Loucy (cell line): ENCODE measurements around the gene CBLC.

ENCODE experiments used
- H2AFZ ChIP-seq: fragments of 200-600 bp; sonication (generic); 2 replicates; pipeline ENCODE4 v1.6.0; 2016; ENCODE audit warnings: antibody characterized with exemption, mild to moderate bottlenecking, low read length, moderate library complexity
- H3F3A ChIP-seq: fragments of 200-600 bp; 2 replicates; pipeline ENCODE4 v1.6.0; 2016; ENCODE audit warnings: antibody characterized with exemption, low read depth, mild to moderate bottlenecking
- H3K27me3 ChIP-seq: fragments of 200-600 bp; sonication (generic); 2 replicates; pipeline ENCODE4 v1.6.1; 2014; ENCODE audit warnings: low read length, mild to moderate bottlenecking; ENCODE audit not compliant: insufficient read depth, poor library complexity, severe bottlenecking
- H3K36me3 ChIP-seq: fragments of 200-600 bp; sonication (generic); 2 replicates; pipeline ENCODE4 v1.6.1; 2016; ENCODE audit warnings: low read length; ENCODE audit not compliant: insufficient read depth
- H3K4me1 ChIP-seq: fragments of 200-600 bp; sonication (generic); 2 replicates; pipeline ENCODE4 v1.5.1; 2014; ENCODE audit warnings: low read length, mild to moderate bottlenecking; ENCODE audit not compliant: insufficient read depth, poor library complexity, severe bottlenecking
- H3K4me2 ChIP-seq: fragments of 200-600 bp; sonication (generic); 2 replicates; pipeline ENCODE4 v1.6.0; 2014; ENCODE audit warnings: antibody characterized with exemption, low read length, low read depth, mild to moderate bottlenecking; ENCODE audit not compliant: poor library complexity, severe bottlenecking
- H3K4me3 ChIP-seq: fragments of 200-600 bp; sonication (generic); 2 replicates; pipeline ENCODE4 v1.5.1; 2014; ENCODE audit warnings: low read length, mild to moderate bottlenecking, mixed read lengths; ENCODE audit not compliant: poor library complexity, severe bottlenecking
- H3K79me2 ChIP-seq: fragments of 200-600 bp; sonication (generic); 2 replicates; pipeline ENCODE4 v1.6.1; 2014; ENCODE audit warnings: low read length; ENCODE audit not compliant: insufficient read depth
- H3K9ac ChIP-seq: fragments of 200-600 bp; sonication (generic); 2 replicates; pipeline ENCODE4 v1.6.0; 2014; ENCODE audit warnings: mild to moderate bottlenecking, low read depth, low read length, moderate library complexity; ENCODE audit not compliant: poor library complexity, severe bottlenecking
- H3K9me2 ChIP-seq: fragments of 200-600 bp; sonication (generic); replicated peaks from 2 replicates; pipeline ENCODE4 v1.6.1; 2016; ENCODE audit warnings: low read depth, low read length, mixed read lengths
- H3K9me3 ChIP-seq: fragments of 200-600 bp; sonication (generic); 2 replicates; pipeline ENCODE4 v1.6.1; 2014; ENCODE audit warnings: mild to moderate bottlenecking, antibody characterized with exemption, low read length, low read depth; ENCODE audit not compliant: insufficient read depth
- H4K20me1 ChIP-seq: fragments of 200-600 bp; sonication (generic); 2 replicates; pipeline ENCODE4 v1.6.0; 2014; ENCODE audit warnings: antibody characterized with exemption, low read length, mild to moderate bottlenecking; ENCODE audit not compliant: insufficient read depth, poor library complexity, severe bottlenecking
- CTCF ChIP-seq: fragments of 200-600 bp; sonication (generic); conservative IDR thresholded peaks from 2 replicates; pipeline ENCODE4 v1.5.1; 2014; ENCODE audit warnings: mild to moderate bottlenecking, antibody characterized with exemption, low read length
- EZH2phosphoT487 ChIP-seq: fragments of 200-600 bp; IDR thresholded peaks from 2 replicates; pipeline ENCODE4 v1.6.1; 2018; ENCODE audit warnings: antibody characterized with exemption, mild to moderate bottlenecking, moderate library complexity, borderline replicate concordance

CBLC gene

GRCh38 chr19:44746946-44747738 is 30.5 kb upstream of the CBLC start:
- no peak for TF ChIP-seq EZH2phosphoT487
- no peak for TF ChIP-seq CTCF
- H3K4me1 ChIP-seq = peaks cover 20% of the 10 kb centered on the region
- H3K79me2 ChIP-seq = peaks cover 12% of the 10 kb centered on the region; the same call in 1 of the 2 replicates
- H3K27me3 ChIP-seq = no peaks in the 10 kb centered on the region
- peak overlapping the region; percentile 96 for H3K4me2 ChIP-seq
- no peaks in the 10 kb centered on the region for H3K9me2 ChIP-seq
- H3K9me3 ChIP-seq = no peaks in the 10 kb centered on the region
- no peaks in the 10 kb centered on the region for H3K36me3 ChIP-seq
- H2AFZ ChIP-seq = peak overlapping the region; percentile 82
- peak overlapping the region; percentile 80 for H3K4me3 ChIP-seq
- 0 out of 2 replicates have a peak, but pooled peaks cover 4% of the 10 kb centered on the region for H3F3A ChIP-seq
- H3K9ac ChIP-seq = peak overlapping the region; percentile 79
- peaks cover 4% of the 10 kb centered on the region for H4K20me1 ChIP-seq

GRCh38 chr19:44747739-44748425 is 29.8 kb upstream of the CBLC start:
- TF ChIP-seq CTCF (no peak), EZH2phosphoT487 (no peak)
- H2AFZ ChIP-seq = peak overlapping the region; percentile 82
- H3K4me3 ChIP-seq = peak overlapping the region; percentile 80
- peak overlapping the region; percentile 79 for H3K9ac ChIP-seq
- peaks cover 27% of the 10 kb centered on the region for H3K4me1 ChIP-seq
- peaks cover 12% of the 10 kb centered on the region; the same call in 1 of the 2 replicates for H3K79me2 ChIP-seq
- no peaks in the 10 kb centered on the region for H3K9me2 ChIP-seq
- no peaks in the 10 kb centered on the region for H3K27me3 ChIP-seq
- H3K9me3 ChIP-seq = no peaks in the 10 kb centered on the region
- peaks cover 4% of the 10 kb centered on the region; the same call in 1 of the 2 replicates for H3F3A ChIP-seq
- H3K36me3 ChIP-seq = no peaks in the 10 kb centered on the region
- peaks cover 4% of the 10 kb centered on the region for H4K20me1 ChIP-seq
- H3K4me2 ChIP-seq = peak overlapping the region; percentile 96

GRCh38 chr19:44748426-44749254 is 29.1 kb upstream of the CBLC start, which contains the start of gene BCL3:
BCL3 (plus strand) TSS chr19:44748708; CDS start chr19:44748791, 83 bp downstream.
- Histone ChIP-seq H4K20me1 (peaks cover 4% of the 10 kb centered on the region), H3K4me1 (peaks cover 30% of the 10 kb centered on the region), H3K36me3 (no peaks in the 10 kb centered on the region), H3K9ac (peak within 1 kb of the TSS; percentile 81), H3K4me2 (peak within 1 kb of the TSS; percentile 96), H3K27me3 (no peaks in the 10 kb centered on the region), H3K4me3 (peak within 1 kb of the TSS; percentile 80), H3K9me3 (no peaks in the 10 kb centered on the region), H2AFZ (peak within 1 kb of the TSS; percentile 82), H3K9me2 (no peaks in the 10 kb centered on the region), H3F3A (peaks cover 4% of the 10 kb centered on the region; the same call in 1 of the 2 replicates), H3K79me2 (peaks cover 12% of the 10 kb centered on the region; the same call in 1 of the 2 replicates)
- TF ChIP-seq EZH2phosphoT487 (no peak), CTCF (no peak)
